Measurements from ENCODE around the gene DOC2B.

DNA sequence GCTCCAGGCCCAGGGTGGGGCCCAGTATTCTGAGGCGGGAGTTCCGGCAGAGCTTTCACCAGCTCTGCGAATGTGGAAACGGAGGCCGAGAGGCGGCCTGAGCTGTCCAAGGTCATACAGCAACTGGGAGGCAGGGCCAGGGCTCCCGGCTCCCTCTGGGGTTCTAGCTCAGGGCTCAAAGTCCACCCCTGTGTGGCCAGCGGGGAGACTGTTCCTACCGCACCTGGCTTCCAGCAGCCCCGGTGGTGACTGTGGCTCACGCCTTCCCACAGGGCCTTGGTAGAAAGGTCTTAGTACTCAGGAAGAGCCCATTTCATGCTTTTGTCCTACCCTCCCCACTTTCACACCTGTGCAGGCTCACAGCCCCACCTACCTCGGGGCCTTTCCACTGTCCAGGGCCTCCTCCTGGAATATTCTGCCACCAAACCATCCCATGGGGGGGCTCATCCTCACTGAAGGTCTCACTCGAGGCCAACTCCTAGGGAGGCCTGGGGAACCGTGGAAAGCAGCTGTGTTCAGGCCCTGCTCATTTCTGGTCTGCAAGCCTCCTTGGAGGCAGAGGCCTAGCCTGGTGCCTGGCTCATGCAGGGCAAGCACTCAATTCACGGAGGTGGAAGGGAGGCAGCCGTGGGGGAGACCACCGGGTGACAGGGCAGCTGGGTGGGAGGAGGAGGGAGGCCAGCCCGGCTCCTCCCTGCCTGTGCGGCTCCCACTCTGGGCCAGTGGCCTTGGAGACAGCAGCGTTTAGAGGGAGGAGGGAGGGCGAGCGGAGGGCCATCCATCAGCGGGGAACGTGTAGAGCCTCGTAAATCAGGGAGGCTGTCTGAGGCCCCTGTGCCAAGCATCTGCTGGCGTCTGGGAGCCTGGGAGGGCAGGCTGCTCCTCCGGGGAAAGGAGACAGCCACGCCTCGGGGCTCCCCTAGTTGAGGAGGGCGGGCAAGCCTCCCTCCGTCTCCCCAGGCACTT lies 12.7 kb upstream of the DOC2B start:
- TF ChIP-seq, protein P1, sequence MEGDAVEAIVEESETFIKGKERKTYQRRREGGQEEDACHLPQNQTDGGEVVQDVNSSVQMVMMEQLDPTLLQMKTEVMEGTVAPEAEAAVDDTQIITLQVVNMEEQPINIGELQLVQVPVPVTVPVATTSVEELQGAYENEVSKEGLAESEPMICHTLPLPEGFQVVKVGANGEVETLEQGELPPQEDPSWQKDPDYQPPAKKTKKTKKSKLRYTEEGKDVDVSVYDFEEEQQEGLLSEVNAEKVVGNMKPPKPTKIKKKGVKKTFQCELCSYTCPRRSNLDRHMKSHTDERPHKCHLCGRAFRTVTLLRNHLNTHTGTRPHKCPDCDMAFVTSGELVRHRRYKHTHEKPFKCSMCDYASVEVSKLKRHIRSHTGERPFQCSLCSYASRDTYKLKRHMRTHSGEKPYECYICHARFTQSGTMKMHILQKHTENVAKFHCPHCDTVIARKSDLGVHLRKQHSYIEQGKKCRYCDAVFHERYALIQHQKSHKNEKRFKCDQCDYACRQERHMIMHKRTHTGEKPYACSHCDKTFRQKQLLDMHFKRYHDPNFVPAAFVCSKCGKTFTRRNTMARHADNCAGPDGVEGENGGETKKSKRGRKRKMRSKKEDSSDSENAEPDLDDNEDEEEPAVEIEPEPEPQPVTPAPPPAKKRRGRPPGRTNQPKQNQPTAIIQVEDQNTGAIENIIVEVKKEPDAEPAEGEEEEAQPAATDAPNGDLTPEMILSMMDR (IDR thresholded peaks at IDR 0.05; ENCODE audit: low read length): no peak
- TF ChIP-seq EZH2 (optimal IDR thresholded peaks at IDR 0.05; ENCODE audit: low read depth, low read length) (no peak), EZH2phosphoT487 (IDR thresholded peaks at IDR 0.05; ENCODE audit: low read length) (no peak)
